NCI-H2196 treated with DMSO at 0.1 percent for 48 hours (cell line): ENCODE data around the gene C11orf24.
A peak's percentile ranks its signal among the peaks of the same experiment; 100 is the strongest.

Experiments
- DNase-seq: peaks from one replicate; lab custom pipeline; 2025; ENCODE audit not compliant: unreplicated experiment; lab: John Stamatoyannopoulos, UW

C11orf24 gene

DNA sequence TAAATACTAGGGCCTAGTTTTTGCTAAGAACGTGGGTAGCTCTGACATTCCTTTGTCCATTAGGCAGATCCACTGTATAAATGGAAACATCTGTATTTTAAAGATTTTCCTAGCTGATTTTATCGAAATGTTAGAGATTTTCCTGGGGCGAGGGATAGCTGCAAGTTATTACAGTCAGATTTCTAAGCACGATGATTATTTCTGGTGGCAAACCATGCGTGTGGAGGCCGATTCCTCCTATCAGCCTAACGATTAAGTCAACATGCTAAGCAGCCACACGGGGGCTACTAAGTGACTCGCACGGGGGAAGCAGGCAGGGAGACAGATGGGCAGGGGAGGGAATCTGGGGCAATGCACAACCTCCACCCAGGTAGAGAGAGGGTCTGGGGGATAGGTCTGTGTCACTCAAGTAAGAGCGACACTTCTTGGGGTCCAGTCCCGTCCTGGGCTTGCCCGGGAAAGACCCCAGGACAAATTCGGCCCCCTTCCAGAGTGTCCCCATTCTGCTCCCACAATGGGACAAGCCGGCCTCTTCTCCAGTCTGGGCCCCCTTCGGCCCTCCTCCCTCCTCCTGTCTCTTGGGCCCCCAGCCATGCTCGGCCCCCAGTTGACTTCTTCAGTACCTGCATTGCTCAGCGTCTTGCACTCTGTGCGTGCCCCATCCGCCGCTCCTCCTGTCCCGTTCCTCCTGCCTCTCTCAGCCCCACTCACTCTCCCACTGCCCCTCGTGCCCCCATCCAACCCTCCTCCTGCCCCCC, 571 bp downstream of the C11orf24 start:
- DNase-seq: no peak

DNA sequence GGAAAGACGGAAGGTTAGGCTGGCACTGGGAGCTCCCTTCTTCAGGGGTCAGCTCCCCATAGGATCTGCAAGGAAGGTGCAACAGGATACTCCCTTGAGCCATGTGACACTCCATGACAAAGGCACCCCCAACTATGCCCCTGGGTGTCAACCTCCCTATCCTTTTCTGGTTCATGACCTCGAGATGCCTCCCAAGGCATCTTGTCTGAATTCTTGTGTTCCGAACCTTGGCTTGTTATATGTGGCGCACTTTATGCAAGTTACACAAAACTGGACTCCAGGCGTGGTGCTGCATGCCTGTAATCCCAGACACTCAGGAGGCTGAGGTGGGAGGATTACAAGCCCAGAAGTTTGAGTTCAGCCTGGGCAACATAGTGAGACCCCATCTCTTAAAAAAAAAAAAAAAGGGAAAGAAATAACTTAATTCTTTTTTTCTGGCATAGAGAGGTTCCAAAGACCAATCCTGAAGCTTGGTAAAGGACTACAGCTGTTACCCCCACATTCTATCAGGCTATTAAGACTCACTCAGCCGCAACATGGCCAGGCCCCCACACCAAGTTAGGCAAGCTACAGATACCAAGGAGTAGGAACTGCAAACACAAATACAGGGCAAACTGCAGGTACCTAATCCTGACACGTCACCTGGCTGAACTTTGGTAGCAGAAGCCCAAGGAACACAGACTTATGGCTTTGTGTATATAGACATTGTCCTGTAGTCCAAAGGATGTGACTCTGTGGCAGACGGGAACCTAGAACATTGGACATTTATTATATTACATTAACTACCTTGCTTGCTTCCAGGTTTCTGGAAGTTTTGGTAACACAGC, 1.4 kb downstream of the C11orf24 start:
- DNase-seq: no peak

DNA sequence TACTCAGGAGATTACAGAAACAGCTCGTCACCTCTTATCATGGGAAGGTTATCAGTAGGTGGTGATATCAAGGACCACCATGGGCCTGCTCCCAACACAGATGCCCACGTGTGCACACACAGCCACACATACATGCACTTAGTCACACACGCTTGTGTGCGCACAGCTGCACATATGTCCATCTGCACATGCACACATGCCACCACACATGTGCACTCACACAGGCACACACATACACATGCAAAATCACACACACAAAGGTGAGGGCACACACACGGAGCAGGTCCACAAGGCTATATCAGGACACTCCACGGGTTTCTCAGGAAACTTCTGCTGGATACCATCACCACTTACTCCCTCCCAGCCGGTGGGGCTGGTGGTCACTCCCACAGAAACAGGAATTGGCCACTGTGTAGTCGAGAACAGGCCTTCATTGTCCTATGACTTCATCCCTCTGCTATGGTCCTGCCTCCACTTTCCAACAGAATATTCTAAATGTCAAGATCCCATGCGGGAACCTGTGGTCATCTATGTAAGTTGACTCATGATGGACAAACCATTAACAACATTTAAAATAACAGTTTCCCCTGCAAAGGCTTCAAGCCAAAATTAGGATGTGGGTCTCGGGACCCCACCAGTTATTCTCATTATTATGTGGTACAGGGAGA, 2.2 kb downstream of the C11orf24 start:
- DNase-seq: no peak

DNA sequence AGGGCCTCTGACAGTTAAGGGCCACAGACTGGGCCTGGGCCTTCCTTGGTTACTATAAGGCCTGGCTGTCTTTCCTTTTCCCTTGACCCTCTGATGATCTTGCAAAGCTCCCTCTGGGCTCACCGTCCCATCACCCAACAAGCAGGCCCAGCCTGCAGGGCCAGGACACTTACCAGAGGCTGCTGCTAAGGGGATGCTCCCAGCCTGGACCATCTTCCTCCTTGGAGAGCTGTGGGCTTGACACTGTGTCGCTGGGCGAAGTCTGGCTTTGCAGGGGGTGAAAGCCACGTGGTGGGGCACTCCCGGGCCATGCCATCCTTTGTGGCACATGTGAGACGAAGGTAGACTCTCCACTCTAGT, 3.9 kb downstream of the C11orf24 start:
- DNase-seq: no peak

DNA sequence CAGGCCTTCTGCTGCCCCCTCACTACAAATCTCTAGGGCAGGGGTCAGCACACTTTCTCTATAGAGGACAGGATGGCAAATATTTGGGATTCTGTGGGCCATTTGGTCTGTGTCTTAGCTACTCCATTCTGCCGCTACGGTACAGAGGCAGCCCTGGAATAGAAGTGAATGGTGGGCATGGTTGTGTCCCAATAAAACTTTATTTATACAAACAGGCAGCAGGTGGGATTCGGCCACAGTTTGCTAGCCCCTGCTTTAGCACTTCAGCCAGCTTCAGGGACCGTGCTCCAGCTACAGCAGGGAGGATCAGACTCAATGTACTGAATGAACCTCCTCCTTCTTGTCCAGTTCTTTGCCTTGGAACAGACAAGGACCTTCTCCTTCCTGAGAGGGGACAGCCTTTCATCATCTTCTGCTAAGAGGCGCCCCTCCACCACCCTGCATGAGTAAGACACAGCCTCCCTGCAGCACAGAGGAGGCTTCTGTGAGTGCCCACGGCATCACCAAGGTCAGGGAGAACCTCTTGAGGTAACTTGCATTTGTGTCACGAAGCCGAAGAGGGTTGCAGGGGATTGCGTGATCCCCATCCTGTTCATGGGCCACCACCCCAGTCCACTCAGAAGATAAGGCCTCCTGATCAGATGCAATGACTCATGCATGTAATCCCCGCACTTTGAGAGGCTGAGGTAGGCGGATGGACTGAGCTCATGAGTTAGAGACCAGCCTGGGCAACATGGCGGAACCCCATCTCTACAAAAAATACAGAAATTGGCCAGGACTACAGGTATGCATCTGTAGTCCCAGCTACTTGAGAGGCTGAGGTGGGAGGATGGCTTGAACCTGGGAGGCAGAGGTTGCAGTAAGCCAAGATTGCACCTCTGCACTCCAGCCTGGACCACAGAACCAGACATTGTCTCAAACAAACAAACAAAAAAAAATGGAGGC, 4.6 kb downstream of the C11orf24 start:
- no peak for DNase-seq

DNA sequence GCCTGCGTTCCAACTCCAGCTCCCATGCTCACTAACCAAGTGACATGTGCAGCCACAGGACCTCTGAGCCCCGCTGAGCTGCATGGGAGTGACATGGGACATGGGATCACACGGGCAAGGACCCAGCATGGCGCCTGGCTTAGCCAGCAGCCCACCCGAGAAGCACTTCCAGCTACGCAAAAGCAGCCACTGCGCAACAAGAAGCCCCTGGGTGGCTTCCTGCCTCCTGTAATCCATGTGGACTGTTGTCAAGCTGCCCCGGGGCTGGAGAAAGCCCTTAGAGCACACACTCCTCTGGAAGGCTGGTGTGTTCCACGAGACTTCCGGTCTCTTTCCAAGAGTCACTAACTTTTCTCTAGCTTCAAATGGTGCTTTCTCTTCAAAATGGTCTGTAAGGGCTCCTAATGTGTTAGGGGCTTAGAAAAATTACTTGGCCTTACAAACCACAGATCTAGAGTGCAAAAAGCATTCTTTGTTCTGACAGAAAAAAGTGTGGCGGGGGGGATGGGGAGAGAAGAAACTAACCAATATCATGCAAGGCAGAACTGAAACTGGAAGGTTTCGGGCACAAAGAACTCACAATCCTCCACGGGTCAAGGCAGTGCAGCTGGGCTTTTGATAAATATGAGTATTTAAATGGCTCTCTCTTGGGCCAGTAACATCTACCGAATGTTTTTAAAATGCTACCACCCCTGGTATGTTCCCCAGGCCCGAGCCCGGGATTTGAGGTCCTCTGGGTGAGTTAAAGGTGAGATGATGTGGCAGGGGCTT, 5.5 kb downstream of the C11orf24 start:
- no peak for DNase-seq

DNA sequence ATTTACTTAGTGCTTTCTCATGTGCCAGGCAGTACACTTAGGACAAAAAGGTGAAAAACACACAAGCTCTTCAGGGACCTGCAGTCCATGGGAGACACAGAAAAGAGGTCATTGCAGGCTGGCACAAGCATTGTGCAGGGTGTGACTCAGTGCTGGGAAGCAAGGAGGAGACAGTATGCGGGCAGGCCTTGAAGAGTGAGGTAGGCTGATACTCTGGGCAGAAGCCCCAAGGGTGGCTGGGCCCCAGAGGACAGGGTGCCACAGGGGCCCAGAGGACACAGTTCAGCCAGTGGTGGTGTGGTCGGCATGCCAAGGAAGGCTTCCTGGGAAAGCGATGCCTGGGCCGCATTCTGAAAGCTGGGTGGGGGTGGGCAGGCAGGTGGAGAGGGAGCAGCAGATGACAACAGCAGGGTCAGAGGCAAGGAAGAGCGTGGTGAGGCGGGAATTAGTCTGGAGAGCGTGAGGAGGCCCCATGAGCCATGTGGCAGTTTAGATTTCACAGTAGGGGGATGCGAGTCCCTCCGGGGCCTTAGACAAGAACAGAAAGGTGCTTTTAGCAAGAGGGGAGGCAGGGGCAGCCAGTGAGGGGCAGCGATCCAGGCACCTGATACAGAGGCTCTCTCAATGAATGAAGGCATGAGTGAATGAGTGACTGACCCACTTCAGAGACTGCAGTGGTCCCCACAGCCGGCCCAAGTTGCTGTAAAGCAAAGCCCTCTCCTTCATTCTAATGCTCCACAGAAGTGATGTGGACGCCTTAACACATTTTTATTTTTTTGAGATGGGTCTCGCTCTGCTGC, 6.8 kb downstream of the C11orf24 start:
- DNase-seq: no peak

DNA sequence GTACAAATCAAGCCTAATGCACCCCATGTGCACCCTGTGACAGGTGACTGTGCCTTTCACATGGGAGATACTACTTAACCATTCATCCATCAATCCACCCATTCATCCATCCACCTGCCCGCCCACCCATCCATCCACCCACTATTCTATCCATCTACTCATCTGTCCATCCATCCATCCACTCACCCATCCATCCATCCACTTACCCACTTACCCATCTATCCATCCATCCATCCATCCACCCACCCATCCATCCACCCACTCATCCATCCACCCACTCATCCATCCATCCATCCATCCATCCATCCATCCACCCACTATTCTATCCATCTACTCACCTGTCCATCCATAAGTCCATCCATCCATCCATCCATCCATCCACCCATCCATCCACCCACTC, 7.5 kb downstream of the C11orf24 start:
- no peak for DNase-seq

DNA sequence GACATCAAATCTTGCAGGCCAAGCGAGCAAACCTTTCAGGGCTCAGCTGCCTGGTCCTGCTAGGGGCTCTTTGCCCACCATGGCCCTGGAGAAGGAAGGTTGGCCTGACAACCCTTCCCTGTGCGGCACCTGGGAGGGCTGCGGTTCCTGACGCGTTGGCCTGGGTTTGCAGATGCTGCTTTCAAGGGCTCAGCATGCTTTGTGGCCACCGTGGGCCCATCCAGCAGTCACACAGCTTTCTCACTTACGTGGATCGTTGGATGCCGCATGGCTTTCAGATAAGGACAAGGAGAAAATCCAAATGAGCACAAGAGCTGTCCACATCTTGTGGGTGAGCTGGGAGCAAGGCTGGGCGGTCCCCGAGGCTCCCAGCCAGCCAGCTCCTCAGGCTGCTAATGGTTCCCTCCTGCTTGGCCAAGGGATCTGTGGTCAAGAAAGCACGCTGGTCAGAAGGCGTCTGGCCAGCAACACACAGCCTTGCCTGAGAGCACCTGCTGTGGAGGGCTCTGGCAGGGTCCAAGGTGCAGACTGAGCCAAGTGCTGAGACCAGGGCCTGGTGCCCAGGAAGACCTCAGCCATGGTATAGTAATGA, 8.2 kb downstream of the C11orf24 start:
- no peak for DNase-seq

DNA sequence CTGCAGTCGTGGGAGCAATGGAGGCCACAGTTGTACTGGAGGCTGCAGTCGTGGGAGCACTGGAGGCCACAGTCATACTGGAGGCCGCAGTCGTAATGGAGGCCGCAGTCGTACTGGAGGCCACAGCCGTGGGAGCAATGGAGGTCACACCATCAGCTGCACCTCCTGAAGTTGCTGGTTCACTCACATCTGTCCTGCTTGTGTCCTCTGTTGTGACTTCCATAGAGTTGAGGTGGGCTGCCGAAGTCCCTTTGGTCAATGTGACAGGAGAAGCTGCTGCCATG, 9.3 kb downstream of the C11orf24 start:
- no peak for DNase-seq

DNA sequence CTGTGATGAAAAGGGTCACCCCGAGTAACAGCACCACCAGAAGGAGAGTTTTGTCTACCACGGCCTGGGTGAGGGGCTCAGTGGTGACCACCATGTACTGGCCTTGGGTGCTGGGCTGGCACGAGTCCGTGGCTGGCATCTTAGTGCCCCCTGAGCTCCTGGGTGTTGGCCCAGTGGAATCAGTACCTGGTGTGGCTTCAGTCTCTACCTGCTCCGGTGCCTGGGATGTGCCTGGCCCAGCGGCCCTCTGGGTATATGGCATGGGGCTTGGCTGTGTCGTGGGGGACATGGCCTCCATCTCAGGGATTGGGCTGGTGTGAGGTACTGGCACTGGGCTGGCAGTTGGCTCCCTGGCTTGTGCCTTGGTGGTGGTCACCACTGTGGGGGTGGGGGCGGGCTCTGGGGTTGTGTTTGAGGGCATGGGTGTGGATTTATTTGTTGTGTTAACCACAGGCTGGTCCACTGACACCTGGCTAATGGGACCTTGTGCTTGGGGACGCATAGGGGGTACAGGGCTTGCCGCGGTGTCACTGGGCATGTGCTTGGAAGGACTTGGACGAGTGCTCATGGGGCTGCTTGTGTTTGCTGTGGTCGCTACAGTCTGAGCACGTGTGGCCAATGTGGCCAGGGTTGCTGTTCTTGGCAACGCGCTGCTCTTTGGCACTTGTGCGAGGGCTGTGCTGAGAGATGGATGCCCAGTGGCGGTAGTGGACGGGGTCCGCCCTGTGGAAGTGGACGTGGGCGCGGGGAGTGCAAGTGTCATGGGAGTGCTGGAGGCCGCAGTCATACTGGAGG, 9.8 kb downstream of the C11orf24 start:
- no peak for DNase-seq

DNA sequence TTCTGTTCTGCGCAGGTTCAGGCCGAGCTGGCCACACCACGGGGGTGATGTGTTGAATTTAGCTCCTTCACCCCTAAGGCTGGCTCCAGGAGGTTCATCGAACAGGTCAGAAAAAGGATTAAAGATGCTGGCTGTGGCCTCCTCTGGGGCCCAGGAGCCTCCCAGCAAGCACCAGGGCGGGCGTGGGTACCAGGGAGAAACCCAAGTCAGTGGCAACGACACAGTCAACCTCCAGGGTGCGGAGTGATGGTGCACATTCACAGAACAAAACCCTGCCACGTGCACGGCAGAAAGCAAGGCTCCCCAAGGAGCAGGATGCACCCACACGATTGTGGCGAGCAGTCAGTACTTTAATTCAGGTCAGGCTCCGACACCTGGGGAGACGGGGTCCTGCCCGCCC, 10.8 kb downstream of the C11orf24 start:
- DNase-seq: no peak

DNA sequence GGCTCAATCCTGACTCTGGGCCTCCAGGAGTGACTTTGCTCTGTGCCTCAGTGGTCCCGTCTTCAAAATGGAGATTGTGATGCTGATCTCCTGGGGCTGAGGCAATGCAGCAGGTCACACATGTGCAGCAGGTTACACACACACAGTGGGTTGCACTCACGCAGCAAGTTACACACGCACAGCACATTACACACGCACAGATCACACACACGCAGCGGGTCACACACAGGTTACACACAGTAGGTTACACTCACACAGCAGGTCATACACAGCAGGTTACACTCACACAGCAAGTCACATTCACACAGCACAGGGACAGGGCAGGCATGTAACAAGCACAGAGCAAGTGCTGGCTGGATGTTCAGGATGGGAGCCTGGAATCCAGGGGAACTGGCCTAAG, 11.3 kb downstream of the C11orf24 start:
- DNase-seq: no peak

DNA sequence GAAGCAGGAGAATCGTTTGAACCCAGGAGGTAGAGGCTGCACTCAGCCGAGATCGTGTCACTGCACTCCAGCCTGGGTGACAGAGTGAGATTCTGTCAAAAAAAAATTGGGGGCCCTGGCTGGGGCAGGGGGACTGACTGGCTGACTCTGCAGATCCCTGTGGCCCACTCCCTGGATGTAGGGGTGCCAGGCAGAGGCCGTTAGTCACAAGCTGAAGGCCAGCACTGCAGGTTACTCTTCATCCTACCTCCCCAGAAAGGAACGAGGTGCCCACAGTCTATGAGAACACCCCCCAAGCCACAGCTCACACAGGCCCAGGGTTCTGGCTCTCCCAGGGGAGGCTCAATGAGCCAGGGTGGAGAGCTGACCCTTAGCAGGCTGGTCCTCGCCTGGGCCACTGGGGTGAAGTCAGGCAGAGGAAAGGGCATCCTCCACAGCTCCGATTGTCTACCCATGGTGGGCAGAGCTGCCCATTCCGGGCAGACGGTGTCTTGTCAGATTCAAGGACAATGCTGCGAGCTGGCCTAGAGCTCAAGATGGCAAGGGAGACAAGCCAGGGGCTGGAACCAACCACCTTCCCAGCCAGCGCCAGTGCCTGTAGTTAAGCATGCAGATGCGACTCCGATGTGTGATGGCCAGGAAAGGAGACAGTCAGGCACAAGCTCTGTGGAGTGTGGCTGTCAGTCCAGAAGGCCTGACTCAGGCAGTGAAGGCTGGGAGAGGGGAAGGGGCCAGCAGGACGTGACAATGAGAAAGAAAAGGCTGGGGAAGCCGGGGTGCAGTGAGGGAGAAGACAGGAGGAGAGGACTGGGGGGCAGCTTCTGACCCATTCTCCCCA, 12.4 kb downstream of the C11orf24 start:
- no peak for DNase-seq

DNA sequence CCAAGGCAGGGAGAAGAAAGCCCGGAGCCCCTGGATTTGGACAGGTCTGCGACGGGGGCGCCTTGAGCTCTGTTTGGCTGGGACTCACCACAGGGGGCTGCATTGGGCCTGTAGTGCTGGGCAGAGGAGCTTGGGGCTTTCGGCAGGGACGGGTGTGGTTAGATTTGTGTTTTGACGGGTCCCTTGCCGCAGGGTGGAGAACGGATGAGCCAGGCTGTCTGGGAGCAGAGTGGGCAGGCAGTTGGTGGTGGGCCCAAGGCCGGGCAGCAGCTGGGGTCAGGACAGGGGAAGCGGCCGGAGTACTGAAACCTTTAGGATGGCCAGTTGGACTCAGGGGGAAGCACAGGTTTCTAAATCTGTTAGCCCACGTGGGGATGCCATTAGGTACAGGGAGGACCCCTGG, 13.4 kb downstream of the C11orf24 start:
- DNase-seq: no peak

DNA sequence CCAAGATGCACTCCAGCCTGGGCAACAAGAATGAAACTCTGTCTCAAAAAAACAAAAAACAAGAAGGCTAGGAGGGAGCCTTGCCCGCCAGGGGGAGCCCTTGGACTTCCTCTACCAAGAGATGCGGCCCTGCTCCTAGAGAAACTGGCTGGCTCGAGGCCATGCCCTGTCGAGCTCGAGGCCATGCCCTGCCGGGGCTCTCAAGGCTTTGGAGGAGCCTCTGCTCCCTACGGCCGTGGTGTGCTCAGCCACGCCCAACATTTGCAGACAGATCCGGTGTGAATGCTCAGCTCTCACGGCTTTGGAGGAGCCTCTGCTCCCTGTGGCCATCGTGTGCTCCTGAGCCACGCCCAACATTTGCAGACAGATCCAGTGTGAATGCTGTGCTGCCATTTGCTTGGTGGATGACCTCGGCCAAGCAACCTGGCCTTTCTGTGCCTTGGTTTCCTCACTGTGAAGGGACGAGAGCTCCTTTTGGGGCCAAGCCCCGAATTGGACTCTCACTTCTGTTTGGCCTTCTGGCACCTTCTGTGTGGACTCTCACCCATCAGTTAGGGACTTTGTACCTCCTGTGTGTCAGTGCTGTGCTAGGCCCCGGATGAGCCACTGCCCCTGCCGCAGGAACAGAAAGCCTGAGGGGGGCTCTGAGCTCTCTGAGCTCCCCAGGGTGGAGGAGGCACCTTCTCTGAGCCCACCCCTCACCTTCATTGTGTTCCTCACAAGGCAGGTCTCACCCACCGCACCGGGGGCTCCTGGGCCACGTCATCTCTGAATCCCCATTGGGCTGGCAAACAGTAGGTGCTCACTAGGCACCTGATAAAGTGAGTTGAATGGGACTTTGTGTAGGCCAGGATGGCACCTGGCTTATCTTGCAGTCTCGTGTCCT, 14.1 kb downstream of the C11orf24 start:
- DNase-seq: peak; percentile 89

DNA sequence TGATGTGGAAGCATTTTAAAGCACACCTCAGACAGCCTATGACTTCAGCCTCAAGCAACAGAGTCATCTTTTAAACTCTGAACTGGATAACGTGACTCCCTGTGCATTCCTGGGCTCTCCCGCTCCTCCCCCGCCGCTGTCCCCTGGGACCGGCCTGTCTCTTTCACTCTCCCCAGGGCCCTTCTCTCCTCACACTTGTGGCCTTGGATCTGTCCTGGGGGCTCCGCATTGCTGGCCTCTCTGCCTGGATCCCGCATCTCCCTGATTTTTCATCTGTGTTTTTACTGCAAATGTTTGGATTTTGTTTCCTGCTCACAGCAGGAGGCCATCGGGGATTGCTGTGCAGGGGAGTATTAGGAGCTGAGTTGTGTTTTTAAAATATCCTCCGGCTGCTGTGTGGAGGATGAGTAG, 15.4 kb downstream of the C11orf24 start:
- DNase-seq: no peak
